Heart right ventricle (tissue), 16 donors: ENCODE measurements around the gene UBQLN1. TPM values are rescaled to one million over a fixed set of nuclear protein-coding genes. Genes with fewer than 3 reads are reported as not detected.
"Not testable (repeated sequence)": the region's sequence is repeated elsewhere in the genome, so short reads cannot be mapped to it uniquely, and the experiment has no call there.

Source experiments
- ATAC-seq, 8 donors: fragments of 200-7000 bp; cut with Tn5 transposase; one replicate each; pipeline ENCODE4 v1.9.1; 2020; ENCODE audit warnings: mild to moderate bottlenecking in 8 of 8, moderate library complexity in 8 of 8, moderate number of reproducible peaks in 1 of 8
- DNase-seq, 2 donors: peaks; one replicate each; pipeline ENCODE4 v3.0.0-alpha.2; 2020
- H3K27ac ChIP-seq, 10 donors: fragments of 200-600 bp; sonication (generic) in 2 of 10; one replicate each; pipeline versions ENCODE4 v1.5.0 to v1.8.0; 2020 to 2022; ENCODE audit warnings: mild to moderate bottlenecking in 3 of 10
- H3K27me3 ChIP-seq, 7 donors: fragments of 200-600 bp; one replicate each; pipeline ENCODE4 v1.8.0; 2021 to 2022; ENCODE audit warnings: mild to moderate bottlenecking in 2 of 7
- H3K36me3 ChIP-seq, 9 donors: fragments of 200-600 bp; sonication (generic) in 1 of 9; one replicate each; pipeline versions ENCODE4 v1.5.0 to v1.8.0; 2020 to 2022; ENCODE audit warnings: mild to moderate bottlenecking in 2 of 9
- H3K4me1 ChIP-seq, 9 donors: fragments of 200-600 bp; sonication (generic) in 1 of 9; one replicate each; pipeline versions ENCODE4 v1.5.0 to v1.8.0; 2020 to 2022; ENCODE audit warnings: mild to moderate bottlenecking in 4 of 9
- H3K4me3 ChIP-seq, 10 donors: fragments of 200-600 bp; sonication (generic) in 2 of 10; one replicate each; pipeline versions ENCODE4 v1.5.0 to v1.8.0; 2020 to 2022; ENCODE audit warnings: mild to moderate bottlenecking in 7 of 10, moderate library complexity in 2 of 10
- H3K9me3 ChIP-seq, 11 donors: fragments of 200-600 bp in 10 of 11; sonication (generic) in 2 of 11; one replicate each; pipeline versions ENCODE4 v1.5.0 to v1.8.0; 2013 to 2022; ENCODE audit warnings: mild to moderate bottlenecking in 2 of 11, control low read depth in 1 of 11, moderate library complexity in 1 of 11
- WGBS, 2 donors: extraction: QIAGEN DNeasy Blood & Tissue Kit; methylation state at CpG; one replicate each; pipeline ENCODE4 v1.1.7; 2013; ENCODE audit warnings: inconsistent platforms in 1 of 2; 5-methylcytosine and 5-hydroxymethylcytosine counted together
- intact Hi-C, 10 donors: fragments of 100-400 bp; cut with DNase I; formaldehyde crosslinking; loops; one replicate each; pipeline versions ENCODE4 v1.11.1 to v1.14.2; 2022
- polyA plus RNA-seq, 2 donors: library from polyadenylated mRNA; stranded (reverse); fragments of 200-250 nt; gene quantifications; one replicate each; pipeline ENCODE4 v1.2.3, GENCODE V29; 2013
- total RNA-seq, 10 donors: library from RNA; stranded (reverse); fragmentation: NEBNext Ultra II Directional in 3 of 10; extraction: Animal tissue kit (Norgen Biotek cat#: 25700) in 3 of 10; gene quantifications; one replicate each; pipeline versions ENCODE4 v1.2.1 to v1.2.4, GENCODE V29; 2021 to 2023
- TF ChIP-seq, protein P1 (sequence below), 9 donors: fragments of 200-600 bp; sonication (generic) in 2 of 9; IDR thresholded peaks; one replicate each; pipeline versions ENCODE4 v1.5.0 to v1.8.0; 2021 to 2022; ENCODE audit warnings: antibody characterized with exemption in 9 of 9, mild to moderate bottlenecking in 5 of 9, moderate library complexity in 1 of 9
- donor health status: Arrhythmogenic right ventricular cardiomyopathy.
- donor health status: ischemic (EF 13 %, LVEDD 7.1; RV severe dilation, severe dysfunction).
- donor health status: healthy with polysubstance abuse.
- donor health status: DM: no; HTN: yes; CAD: no.
- donor health status: DM: no; HTN: no; CAD: no.
- donor health status: ischemic (EF 25% LVEDD 6.9; RV normal size, moderate dysfunction).
- donor health status: ischemic (EF 25% LVEDD 5.7; RV mildly dilated, moderate dysfunction).
- donor health status: healthy.
- donor health status: DM: yes; HTN: yes; CAD: no.
- donor health status: Ischemic cardiomyopathy.
- donor health status: ischemic (EF 35%, LVEDD 5.7; RV mildly dilated, moderate dysfunction).
- donor health status: nonischemic (EF 11% LVEDD 7.7; RV severe dilation, severe dysfunction).
- donor health status: DM: yes; HTN: yes; CAD: no.
- donor health status: PGD.
- donor health status: ischemic (EF 29% LVEDD 5.4; RV normal size, mild dysfunction).
- donor health status: nonischemic (EF 23%, LVEDD 6.1; RV moderate dilation, normal function).

Gene UBQLN1
- total and polyA plus RNA-seq, 12 donors = 20.2 to 123 (median 92.6) TPM

DNA sequence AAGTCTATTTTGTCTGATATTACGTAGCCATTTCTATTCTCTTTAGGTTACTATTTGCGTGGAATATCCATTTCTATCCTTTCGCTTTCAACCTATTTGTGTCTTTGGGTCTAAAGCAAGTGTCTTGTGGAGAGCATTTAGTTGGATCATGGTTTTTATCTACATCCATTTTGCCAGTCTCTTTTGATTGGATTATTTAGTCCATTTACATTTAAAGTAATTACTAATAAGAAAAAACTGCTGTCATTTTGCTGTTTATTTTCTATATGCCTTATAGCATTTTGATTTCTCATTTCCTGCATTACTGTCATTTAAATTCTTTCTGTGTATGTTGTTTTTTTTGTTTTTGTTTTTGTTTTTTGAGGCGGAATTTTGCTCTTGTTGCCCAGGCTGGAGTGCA lies 26.0 kb upstream of the UBQLN1 start:
- H3K27me3 ChIP-seq = no peaks in the 10 kb centered on the region
- intact Hi-C loops = no loop called here
- WGBS, 2 donors = 96% methylated on average over 4 of the region's 4 CpGs
- peaks cover 0 to 13% (median 0%) of the 10 kb centered on the region in 9 donors for H3K36me3 ChIP-seq
- H3K4me3 ChIP-seq = no peak overlapping the region
- ATAC-seq (no peak), DNase-seq (no peak)
- TF ChIP-seq, protein P1, sequence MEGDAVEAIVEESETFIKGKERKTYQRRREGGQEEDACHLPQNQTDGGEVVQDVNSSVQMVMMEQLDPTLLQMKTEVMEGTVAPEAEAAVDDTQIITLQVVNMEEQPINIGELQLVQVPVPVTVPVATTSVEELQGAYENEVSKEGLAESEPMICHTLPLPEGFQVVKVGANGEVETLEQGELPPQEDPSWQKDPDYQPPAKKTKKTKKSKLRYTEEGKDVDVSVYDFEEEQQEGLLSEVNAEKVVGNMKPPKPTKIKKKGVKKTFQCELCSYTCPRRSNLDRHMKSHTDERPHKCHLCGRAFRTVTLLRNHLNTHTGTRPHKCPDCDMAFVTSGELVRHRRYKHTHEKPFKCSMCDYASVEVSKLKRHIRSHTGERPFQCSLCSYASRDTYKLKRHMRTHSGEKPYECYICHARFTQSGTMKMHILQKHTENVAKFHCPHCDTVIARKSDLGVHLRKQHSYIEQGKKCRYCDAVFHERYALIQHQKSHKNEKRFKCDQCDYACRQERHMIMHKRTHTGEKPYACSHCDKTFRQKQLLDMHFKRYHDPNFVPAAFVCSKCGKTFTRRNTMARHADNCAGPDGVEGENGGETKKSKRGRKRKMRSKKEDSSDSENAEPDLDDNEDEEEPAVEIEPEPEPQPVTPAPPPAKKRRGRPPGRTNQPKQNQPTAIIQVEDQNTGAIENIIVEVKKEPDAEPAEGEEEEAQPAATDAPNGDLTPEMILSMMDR (IDR thresholded peaks at IDR 0.05) = no peak
- peaks cover 0 to 16% (median 5%) of the 10 kb centered on the region in 11 donors for H3K9me3 ChIP-seq
- no peaks in the 10 kb centered on the region for H3K4me1 ChIP-seq
- no peak overlapping the region for H3K27ac ChIP-seq

DNA sequence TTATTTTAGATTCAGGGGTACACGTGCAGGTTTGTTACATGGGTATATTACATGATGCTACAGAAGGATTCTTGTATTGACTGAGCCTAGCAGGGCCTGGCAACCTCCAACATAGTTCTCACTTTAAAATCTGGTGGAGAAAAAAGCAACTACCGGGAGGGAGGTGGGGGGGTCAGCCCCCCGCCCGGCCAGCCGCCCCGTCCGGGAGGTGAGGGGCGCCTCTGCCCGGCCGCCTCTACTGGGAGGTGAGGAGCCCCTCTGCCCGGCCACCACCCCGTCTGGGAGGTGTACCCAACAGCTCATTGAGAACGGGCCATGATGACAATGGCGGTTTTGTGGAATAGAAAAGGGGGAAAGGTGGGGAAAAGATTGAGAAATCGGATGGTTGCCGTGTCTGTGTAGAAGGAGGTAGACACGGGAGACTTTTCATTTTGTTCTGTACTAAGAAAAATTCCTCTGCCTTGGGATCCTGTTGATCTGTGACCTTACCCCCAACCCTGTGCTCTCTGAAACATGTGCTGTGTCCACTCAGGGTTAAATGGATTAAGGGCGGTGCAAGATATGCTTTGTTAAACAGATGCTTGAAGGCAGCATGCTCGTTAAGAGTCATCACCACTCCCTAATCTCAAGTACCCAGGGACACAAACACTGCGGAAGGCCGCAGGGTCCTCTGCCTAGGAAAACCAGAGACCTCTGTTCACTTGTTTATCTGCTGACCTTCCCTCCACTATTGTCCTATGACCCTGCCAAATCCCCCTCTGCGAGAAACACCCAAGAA lies 21.0 kb upstream of the UBQLN1 start:
- H3K27ac ChIP-seq, H3K36me3 ChIP-seq, DNase-seq, intact Hi-C loops, H3K4me3 ChIP-seq, H3K4me1 ChIP-seq, H3K27me3 ChIP-seq, ATAC-seq: not testable (repeated sequence)
- WGBS, 2 donors = 83 to 90% methylated on average over 10 to 13 of the region's 22 CpGs
- H3K9me3 ChIP-seq = peaks cover 0 to 16% (median 9%) of the 10 kb centered on the region in 11 donors

DNA sequence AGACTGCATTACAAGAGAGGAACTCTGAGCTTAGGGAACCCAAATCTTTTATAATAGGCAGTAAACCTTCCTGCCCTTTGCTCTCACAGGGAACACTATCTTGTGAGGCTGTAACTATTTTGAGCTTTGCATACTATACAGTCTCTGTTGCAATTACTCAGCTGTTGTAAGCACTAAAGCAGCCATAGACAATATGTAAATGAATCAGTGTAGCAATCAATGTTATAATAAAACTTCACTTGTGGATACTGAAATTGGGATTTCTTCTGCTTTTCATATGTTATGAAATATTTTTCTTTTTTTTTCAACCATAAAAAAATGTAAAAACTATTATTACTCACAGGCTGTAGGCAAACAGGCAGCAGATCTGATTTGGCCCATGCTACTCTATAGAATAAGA lies 16.7 kb upstream of the UBQLN1 start:
- TF ChIP-seq, protein P1 (IDR thresholded peaks at IDR 0.05) = no peak
- Histone ChIP-seq H3K27ac (no peak overlapping the region), H3K36me3 (no peaks in the 10 kb centered on the region), H3K4me1 (no peaks in the 10 kb centered on the region), H3K4me3 (no peak overlapping the region), H3K9me3 (peaks cover 0 to 9% (median 0%) of the 10 kb centered on the region in 11 donors), H3K27me3 (no peaks in the 10 kb centered on the region)
- no peak for DNase-seq
- intact Hi-C loops = no loop called here
- ATAC-seq = no peak

DNA sequence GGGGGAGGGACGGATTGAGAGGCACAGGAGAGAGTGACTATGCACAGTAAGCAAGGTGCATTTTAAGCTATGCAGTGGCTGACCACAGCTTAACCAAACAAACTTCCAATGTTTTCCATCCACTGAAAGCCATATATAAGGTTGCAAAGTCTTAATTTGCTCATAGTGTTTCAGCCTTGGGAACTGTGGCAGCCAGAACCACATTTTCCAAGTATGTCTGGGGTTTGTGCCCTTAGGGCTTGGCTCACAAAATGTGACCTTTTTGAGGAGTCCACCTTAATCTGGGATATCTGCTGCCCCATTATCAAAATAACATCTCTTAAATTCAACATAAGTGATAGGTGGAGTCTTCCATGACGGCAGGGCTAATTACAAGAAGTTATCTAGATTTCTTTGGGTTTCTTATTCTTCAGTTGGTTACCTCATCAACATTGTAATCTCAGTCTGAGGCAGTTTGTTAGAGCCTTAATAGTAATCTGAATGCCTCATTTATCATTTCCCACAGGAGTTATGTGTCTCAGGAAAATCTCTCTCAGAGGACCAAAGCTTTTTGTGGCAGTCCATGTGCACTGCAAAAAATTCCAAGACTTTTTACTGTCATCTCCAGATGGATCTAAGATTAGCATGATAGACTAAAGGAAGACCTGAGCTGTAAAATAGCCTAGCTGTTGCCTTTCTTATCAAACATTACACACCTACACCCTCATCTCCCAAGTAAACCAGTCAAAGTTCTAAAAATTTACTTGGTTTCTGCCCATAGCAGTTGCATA lies 15.2 kb upstream of the UBQLN1 start:
- peaks cover 0 to 9% (median 0%) of the 10 kb centered on the region in 11 donors for H3K9me3 ChIP-seq
- TF ChIP-seq, protein P1 (IDR thresholded peaks at IDR 0.05) = no peak
- H3K27me3 ChIP-seq = no peaks in the 10 kb centered on the region
- 66 to 73% methylated on average over 2 of the region's 2 CpGs for WGBS, 2 donors
- ATAC-seq = no peak
- DNase-seq = no peak
- H3K27ac ChIP-seq = no peak overlapping the region
- no peaks in the 10 kb centered on the region for H3K36me3 ChIP-seq
- intact Hi-C loops = loop anchor here in 1 of 10 donors (2.0 kb wide), 1 partner anchor 30 kb away; no protein-coding TSS in a partner anchor
- no peak overlapping the region for H3K4me3 ChIP-seq
- no peaks in the 10 kb centered on the region for H3K4me1 ChIP-seq
